Fibroblast of lung (primary cell): ENCODE measurements around the gene FBXO31. TPM values are rescaled to one million over a fixed set of nuclear protein-coding genes. Genes with fewer than 3 reads are reported as not detected.

Source experiments
- DNase-seq, 2 donors: peaks; one replicate each; pipeline versions ENCODE4 v3.0.0 to v3.0.0-alpha.2; 2010; ENCODE audit warnings: low read depth in 2 of 2
- H2AFZ ChIP-seq: 2 replicates; pipeline ENCODE4 v1.5.1; 2012; ENCODE audit warnings: low read length, control low read depth, inconsistent platforms
- H3K27ac ChIP-seq: 2 replicates; pipeline ENCODE4 v1.5.1; 2011; ENCODE audit warnings: low read length, control low read depth; ENCODE audit not compliant: insufficient read depth
- H3K27me3 ChIP-seq: 2 replicates; pipeline ENCODE4 v1.5.1; 2011; ENCODE audit warnings: mild to moderate bottlenecking, low read length; ENCODE audit not compliant: control insufficient read depth, insufficient read depth
- H3K36me3 ChIP-seq: 2 replicates; pipeline ENCODE4 v1.5.1; 2011; ENCODE audit warnings: low read length; ENCODE audit not compliant: control insufficient read depth, insufficient read depth
- H3K4me1 ChIP-seq: 2 replicates; pipeline ENCODE4 v1.5.1; 2011; ENCODE audit warnings: low read length; ENCODE audit not compliant: control insufficient read depth, insufficient read depth; ENCODE audit errors: extremely low read depth
- H3K4me2 ChIP-seq: 2 replicates; pipeline ENCODE4 v1.5.1; 2011; ENCODE audit warnings: low read length, control low read depth; ENCODE audit not compliant: insufficient read depth; ENCODE audit errors: extremely low read depth
- H3K4me3 ChIP-seq, 4 experiments: fragments of 200-600 bp in 1 of 4; sonication (generic) in 1 of 4; replicated peaks in 1 of 4; 2 replicates each; pipeline ENCODE4 v1.5.1; 2011 to 2016; ENCODE audit warnings: low read length in 4 of 4, low read depth in 3 of 4, mild to moderate bottlenecking in 3 of 4, control low read depth in 2 of 4, inconsistent platforms in 1 of 4, mixed read lengths in 1 of 4; ENCODE audit not compliant: insufficient read depth in 1 of 4; ENCODE audit errors: control extremely low read depth in 1 of 4
- H3K79me2 ChIP-seq: 2 replicates; pipeline ENCODE4 v1.5.1; 2012; ENCODE audit warnings: mild to moderate bottlenecking, low read length, inconsistent platforms; ENCODE audit not compliant: control insufficient read depth, insufficient read depth
- H3K9ac ChIP-seq: 2 replicates; pipeline ENCODE4 v1.5.1; 2011; ENCODE audit warnings: mild to moderate bottlenecking, low read length, control low read depth; ENCODE audit not compliant: insufficient read depth
- H3K9me3 ChIP-seq: 2 replicates; pipeline ENCODE4 v1.5.1; 2012; ENCODE audit warnings: low read depth, low read length; ENCODE audit not compliant: control insufficient read depth, insufficient read depth
- H4K20me1 ChIP-seq: 2 replicates; pipeline ENCODE4 v1.5.1; 2011; ENCODE audit warnings: low read length; ENCODE audit not compliant: control insufficient read depth, insufficient read depth; ENCODE audit errors: extremely low read depth
- EZH2 ChIP-seq: IDR thresholded peaks from 2 replicates; pipeline ENCODE4 v1.5.1; 2012; ENCODE audit warnings: low read length, control low read depth, mild to moderate bottlenecking; ENCODE audit errors: missing control alignments
- polyA plus RNA-seq, 2 donors: library from polyadenylated mRNA; depleted of rRNA in 1 of 2; stranded (reverse) in 1 of 2; unstranded in 1 of 2; fragments of >200 nt; gene quantifications; 2 replicates each; pipeline ENCODE4 v1.2.1, GENCODE V29; 2011 to 2012; ENCODE audit warnings: missing spikeins in 1 of 2
- total RNA-seq: library from RNA; depleted of rRNA; stranded (reverse); fragments of >200 nt; gene quantifications from 2 replicates; pipeline ENCODE4 v1.2.1, GENCODE V29; 2014
- TF ChIP-seq, protein P1 (sequence below), 2 donors: IDR thresholded peaks in 1 of 2; conservative IDR thresholded peaks in 1 of 2; 1 replicate in 1 of 2; 2 replicates in 1 of 2; pipeline ENCODE4 v1.5.1; 2011 to 2012; ENCODE audit warnings: low read length in 2 of 2, control low read depth in 1 of 2, inconsistent platforms in 1 of 2, low read depth in 1 of 2, mild to moderate bottlenecking in 1 of 2

Gene FBXO31
- total and polyA plus RNA-seq, 2 donors (not counting 1 experiment from before 2014, with no cell fraction given) = 17.6 to 40.3 TPM

DNA sequence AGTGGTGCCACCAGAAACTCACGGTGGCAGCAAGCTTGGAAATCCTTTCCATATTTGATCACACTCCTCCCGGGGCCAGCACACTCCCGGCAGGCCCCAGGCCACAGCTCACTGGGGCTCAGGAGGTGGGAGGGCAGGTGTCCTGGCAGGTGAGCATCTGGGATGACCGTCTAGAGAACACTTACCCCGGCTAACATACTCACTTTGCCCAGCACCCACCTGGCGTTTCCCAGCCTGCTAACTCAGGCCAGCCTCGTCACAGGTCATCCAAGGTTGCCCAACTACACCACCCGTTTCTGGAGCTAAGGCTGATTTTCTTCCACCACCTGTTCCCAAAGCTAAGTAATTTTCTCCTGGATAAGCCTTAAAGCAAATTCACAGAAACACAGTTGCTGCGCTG lies 24.9 kb downstream of the FBXO31 start:
- no peak for DNase-seq
- Histone ChIP-seq H3K4me2 (no peak overlapping the region), H4K20me1 (no peaks in the 10 kb centered on the region), H3K9me3 (no peaks in the 10 kb centered on the region), H3K79me2 (peaks cover 9% of the 10 kb centered on the region), H3K27me3 (no peaks in the 10 kb centered on the region), H3K4me1 (no peaks in the 10 kb centered on the region), H3K36me3 (peaks cover 10% of the 10 kb centered on the region), H3K9ac (no peak overlapping the region), H3K4me3 (no peak overlapping the region), H3K27ac (no peak overlapping the region), H2AFZ (no peak overlapping the region)
- no peak for TF ChIP-seq EZH2
- TF ChIP-seq, protein P1, sequence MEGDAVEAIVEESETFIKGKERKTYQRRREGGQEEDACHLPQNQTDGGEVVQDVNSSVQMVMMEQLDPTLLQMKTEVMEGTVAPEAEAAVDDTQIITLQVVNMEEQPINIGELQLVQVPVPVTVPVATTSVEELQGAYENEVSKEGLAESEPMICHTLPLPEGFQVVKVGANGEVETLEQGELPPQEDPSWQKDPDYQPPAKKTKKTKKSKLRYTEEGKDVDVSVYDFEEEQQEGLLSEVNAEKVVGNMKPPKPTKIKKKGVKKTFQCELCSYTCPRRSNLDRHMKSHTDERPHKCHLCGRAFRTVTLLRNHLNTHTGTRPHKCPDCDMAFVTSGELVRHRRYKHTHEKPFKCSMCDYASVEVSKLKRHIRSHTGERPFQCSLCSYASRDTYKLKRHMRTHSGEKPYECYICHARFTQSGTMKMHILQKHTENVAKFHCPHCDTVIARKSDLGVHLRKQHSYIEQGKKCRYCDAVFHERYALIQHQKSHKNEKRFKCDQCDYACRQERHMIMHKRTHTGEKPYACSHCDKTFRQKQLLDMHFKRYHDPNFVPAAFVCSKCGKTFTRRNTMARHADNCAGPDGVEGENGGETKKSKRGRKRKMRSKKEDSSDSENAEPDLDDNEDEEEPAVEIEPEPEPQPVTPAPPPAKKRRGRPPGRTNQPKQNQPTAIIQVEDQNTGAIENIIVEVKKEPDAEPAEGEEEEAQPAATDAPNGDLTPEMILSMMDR (conservative IDR thresholded peaks at IDR 0.05 in 1 of 2, IDR thresholded peaks at IDR 0.05 in 1 of 2; ENCODE audit: low read depth in 1 of 2, low read length in 2 of 2) = no peak

DNA sequence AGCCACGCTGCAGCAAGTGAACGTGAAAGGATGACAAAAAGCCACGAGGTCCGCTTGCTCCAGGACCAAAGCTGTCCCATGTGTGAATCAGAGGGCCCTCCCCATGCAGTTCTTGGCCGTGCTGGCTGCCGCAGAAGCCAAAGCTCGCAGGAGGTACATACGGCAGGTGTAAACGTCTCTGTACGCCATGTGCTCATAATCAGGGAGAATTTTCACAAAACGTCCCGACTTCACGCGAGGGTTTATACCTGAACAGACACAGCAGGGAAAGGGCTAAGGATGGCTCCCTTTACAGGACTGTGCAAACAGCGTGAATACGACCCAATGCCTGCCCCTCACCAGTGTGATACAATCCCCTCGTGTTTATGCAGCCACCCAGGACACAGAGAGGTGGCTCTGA lies 25.3 kb downstream of the FBXO31 start:
- peaks cover 10% of the 10 kb centered on the region for H3K36me3 ChIP-seq
- no peak for TF ChIP-seq EZH2
- TF ChIP-seq, protein P1 (conservative IDR thresholded peaks at IDR 0.05 in 1 of 2, IDR thresholded peaks at IDR 0.05 in 1 of 2; ENCODE audit: low read depth in 1 of 2, low read length in 2 of 2) = no peak
- no peaks in the 10 kb centered on the region for H3K27me3 ChIP-seq
- H3K79me2 ChIP-seq = peaks cover 9% of the 10 kb centered on the region
- H3K9me3 ChIP-seq = no peaks in the 10 kb centered on the region
- DNase-seq = no peak
- H4K20me1 ChIP-seq = no peaks in the 10 kb centered on the region
- no peak overlapping the region for H2AFZ ChIP-seq
- no peaks in the 10 kb centered on the region for H3K4me1 ChIP-seq
- no peak overlapping the region for H3K4me2 ChIP-seq
- H3K9ac ChIP-seq = no peak overlapping the region
- H3K27ac ChIP-seq = no peak overlapping the region
- H3K4me3 ChIP-seq = no peak overlapping the region

DNA sequence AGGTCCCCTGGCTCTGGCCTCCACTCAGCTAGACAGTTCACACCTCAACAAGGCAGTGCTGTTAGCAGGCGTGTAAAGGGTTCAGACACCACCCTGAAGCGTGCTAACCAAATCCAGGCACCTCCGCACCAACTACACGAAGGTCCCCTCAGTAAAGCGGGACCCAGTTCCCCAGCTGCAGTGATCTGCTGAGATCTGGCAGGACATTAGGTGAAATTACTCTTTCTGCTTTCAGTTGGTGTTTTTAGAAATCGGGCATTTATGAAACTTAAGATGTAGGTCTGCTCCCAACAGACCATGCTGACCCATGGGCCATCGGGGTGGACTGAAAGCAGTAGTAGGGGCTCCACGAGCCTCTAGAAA lies 27.1 kb downstream of the FBXO31 start:
- no peaks in the 10 kb centered on the region for H4K20me1 ChIP-seq
- DNase-seq = no peak

More for the DNA sequence above, 27.1 kb downstream of the FBXO31 start:
- no peak for TF ChIP-seq EZH2
- TF ChIP-seq, protein P1 (conservative IDR thresholded peaks at IDR 0.05 in 1 of 2, IDR thresholded peaks at IDR 0.05 in 1 of 2; ENCODE audit: low read depth in 1 of 2, low read length in 2 of 2) = no peak
- H2AFZ ChIP-seq = no peak overlapping the region
- H3K27ac ChIP-seq = no peak overlapping the region
- H3K79me2 ChIP-seq = peaks cover 3% of the 10 kb centered on the region
- peaks cover 13% of the 10 kb centered on the region for H3K36me3 ChIP-seq
- H3K4me2 ChIP-seq = no peak overlapping the region
- H3K9me3 ChIP-seq = no peaks in the 10 kb centered on the region
- no peaks in the 10 kb centered on the region for H3K27me3 ChIP-seq
- H3K4me1 ChIP-seq = no peaks in the 10 kb centered on the region
- no peak overlapping the region for H3K4me3 ChIP-seq
- H3K9ac ChIP-seq = no peak overlapping the region
